Endothelial cell (in vitro differentiated cells): ENCODE measurements around the gene CHSY3. TPM values are rescaled to one million over a fixed set of nuclear protein-coding genes. Genes with fewer than 3 reads are reported as not detected.

Experiments
- DNase-seq: peaks from one replicate; pipeline ENCODE4 v3.0.0; 2021; ENCODE audit warnings: low spot score
- H3K27ac Mint-ChIP-seq: one replicate; pipeline ENCODE4 v1.8.0; 2021; ENCODE audit warnings: mixed read lengths, inconsistent platforms; ENCODE audit not compliant: unreplicated experiment
- H3K27me3 Mint-ChIP-seq: one replicate; pipeline ENCODE4 v1.8.0; 2021; ENCODE audit warnings: mild to moderate bottlenecking, moderate library complexity, mixed read lengths, inconsistent platforms; ENCODE audit not compliant: unreplicated experiment
- H3K36me3 Mint-ChIP-seq: one replicate; pipeline ENCODE4 v1.8.0; 2021; ENCODE audit warnings: mild to moderate bottlenecking, low read depth, mixed read lengths, inconsistent platforms; ENCODE audit not compliant: unreplicated experiment
- H3K4me1 Mint-ChIP-seq: one replicate; pipeline ENCODE4 v1.8.0; 2021; ENCODE audit warnings: mild to moderate bottlenecking, mixed read lengths, inconsistent platforms; ENCODE audit not compliant: unreplicated experiment
- H3K4me3 Mint-ChIP-seq: one replicate; pipeline ENCODE4 v1.8.0; 2021; ENCODE audit warnings: mild to moderate bottlenecking, mixed read lengths, inconsistent platforms; ENCODE audit not compliant: unreplicated experiment
- H3K9me3 Mint-ChIP-seq: one replicate; pipeline ENCODE4 v1.8.0; 2021; ENCODE audit warnings: mixed read lengths, inconsistent platforms; ENCODE audit not compliant: unreplicated experiment
- total RNA-seq: library from RNA; stranded (reverse); fragmentation: NEBNext Ultra II Directional; extraction: Animal tissue kit (Norgen Biotek cat#: 25700); gene quantifications from one replicate; pipeline ENCODE4 v1.2.1, GENCODE V29; 2021; ENCODE audit not compliant: unreplicated experiment
- TF ChIP-seq, protein P1 (sequence below): fragments of 200-600 bp; sonication (generic); IDR thresholded peaks from one replicate; pipeline ENCODE4 v1.5.0; 2021; ENCODE audit warnings: antibody characterized with exemption; ENCODE audit not compliant: unreplicated experiment

CHSY3 gene
- total RNA-seq, 1 donor from 2014 or later, result 21.2 TPM

DNA sequence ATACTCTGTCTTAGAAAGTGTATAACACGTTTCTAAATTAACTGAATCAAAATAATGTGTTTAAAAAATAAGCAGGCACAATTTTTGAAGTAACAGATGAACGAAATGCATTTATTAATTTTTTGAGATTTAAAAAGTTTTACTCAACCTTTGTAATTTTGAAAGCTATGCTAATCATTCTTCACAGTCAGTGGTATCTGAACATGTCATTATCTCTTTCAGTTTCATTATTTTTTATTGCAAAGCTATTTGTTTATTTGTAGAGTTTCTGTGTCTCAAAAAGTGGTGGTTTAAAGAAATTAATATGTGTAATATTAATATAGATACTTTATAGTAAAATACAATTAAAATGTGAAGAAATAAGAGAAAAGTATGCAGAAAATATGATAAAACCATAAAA lies 11.2 kb downstream of the CHSY3 start:
- Mint-ChIP-seq H3K36me3 (peaks cover 17% of the 10 kb centered on the region), H3K4me3 (no peak overlapping the region), H3K9me3 (no peaks in the 10 kb centered on the region), H3K27me3 (no peaks in the 10 kb centered on the region), H3K4me1 (peaks cover 24% of the 10 kb centered on the region), H3K27ac (peak overlapping the region; percentile 92)
- no peak for DNase-seq
- TF ChIP-seq, protein P1, sequence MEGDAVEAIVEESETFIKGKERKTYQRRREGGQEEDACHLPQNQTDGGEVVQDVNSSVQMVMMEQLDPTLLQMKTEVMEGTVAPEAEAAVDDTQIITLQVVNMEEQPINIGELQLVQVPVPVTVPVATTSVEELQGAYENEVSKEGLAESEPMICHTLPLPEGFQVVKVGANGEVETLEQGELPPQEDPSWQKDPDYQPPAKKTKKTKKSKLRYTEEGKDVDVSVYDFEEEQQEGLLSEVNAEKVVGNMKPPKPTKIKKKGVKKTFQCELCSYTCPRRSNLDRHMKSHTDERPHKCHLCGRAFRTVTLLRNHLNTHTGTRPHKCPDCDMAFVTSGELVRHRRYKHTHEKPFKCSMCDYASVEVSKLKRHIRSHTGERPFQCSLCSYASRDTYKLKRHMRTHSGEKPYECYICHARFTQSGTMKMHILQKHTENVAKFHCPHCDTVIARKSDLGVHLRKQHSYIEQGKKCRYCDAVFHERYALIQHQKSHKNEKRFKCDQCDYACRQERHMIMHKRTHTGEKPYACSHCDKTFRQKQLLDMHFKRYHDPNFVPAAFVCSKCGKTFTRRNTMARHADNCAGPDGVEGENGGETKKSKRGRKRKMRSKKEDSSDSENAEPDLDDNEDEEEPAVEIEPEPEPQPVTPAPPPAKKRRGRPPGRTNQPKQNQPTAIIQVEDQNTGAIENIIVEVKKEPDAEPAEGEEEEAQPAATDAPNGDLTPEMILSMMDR, result no peak

DNA sequence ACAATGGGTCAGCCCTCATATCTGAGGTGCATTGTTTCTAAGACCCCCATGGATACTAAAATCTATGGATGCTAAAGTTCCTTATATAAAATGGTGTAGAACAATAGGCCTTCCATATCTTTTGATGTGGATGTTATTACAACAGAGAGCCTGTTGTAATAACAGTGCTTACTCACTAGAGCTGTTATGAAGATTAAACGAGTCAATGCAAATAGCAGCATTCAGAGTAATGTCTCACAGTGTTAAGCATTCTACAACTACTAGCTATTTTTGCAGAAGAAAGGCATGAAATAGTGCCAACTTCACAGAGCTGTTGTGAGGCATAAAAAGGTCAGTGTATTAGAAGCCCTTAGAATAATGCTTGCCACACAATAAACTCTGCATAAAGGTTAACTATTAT lies 13.0 kb downstream of the CHSY3 start:
- no peak overlapping the region for H3K4me3 Mint-ChIP-seq
- H3K36me3 Mint-ChIP-seq, result peaks cover 18% of the 10 kb centered on the region
- no peaks in the 10 kb centered on the region for H3K27me3 Mint-ChIP-seq
- no peak overlapping the region for H3K27ac Mint-ChIP-seq
- H3K9me3 Mint-ChIP-seq, result no peaks in the 10 kb centered on the region
- no peak for DNase-seq
- peaks cover 24% of the 10 kb centered on the region for H3K4me1 Mint-ChIP-seq
- TF ChIP-seq, protein P1, result no peak

DNA sequence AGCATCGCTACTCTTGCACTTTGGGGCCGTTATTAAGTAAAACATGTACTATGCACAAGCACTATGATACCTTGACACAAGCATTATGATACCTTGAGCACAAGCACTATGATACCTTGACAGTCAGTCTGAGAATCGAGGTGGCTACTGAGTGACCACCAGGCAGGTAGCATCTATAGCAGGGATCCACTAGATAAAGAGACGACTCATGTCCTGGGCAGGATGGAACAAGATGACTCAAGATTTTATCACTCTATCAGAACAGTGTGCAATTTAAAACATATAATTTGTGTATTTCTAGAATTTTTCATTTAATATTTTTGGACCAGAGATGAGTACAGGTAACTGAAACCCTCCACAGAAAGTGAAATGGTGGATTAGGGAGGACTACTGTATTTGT lies 16.9 kb downstream of the CHSY3 start:
- no peaks in the 10 kb centered on the region for H3K27me3 Mint-ChIP-seq
- H3K9me3 Mint-ChIP-seq, result no peaks in the 10 kb centered on the region
- no peak overlapping the region for H3K4me3 Mint-ChIP-seq
- H3K27ac Mint-ChIP-seq, result no peak overlapping the region
- H3K36me3 Mint-ChIP-seq, result peaks cover 15% of the 10 kb centered on the region
- no peaks in the 10 kb centered on the region for H3K4me1 Mint-ChIP-seq
- no peak for DNase-seq
- TF ChIP-seq, protein P1, result no peak

DNA sequence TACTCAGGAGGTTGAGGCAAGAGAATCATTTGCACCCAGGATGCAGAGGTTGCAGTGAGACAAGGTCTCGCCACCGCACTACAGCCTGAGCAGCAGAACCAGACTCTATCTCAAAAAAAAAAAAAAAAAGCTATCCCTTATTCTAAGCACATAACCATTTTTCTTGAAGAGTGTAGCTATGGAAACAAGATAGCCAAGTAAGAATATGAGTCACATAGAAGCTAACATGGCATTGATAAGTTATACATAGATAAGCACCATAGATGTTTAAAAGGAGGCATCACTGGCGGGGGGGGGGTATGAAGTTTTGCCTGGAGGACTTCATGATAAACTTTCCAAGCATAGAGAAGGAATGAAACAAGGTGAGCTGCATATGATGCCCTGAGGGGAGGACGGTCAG lies 26.0 kb downstream of the CHSY3 start:
- Mint-ChIP-seq H3K9me3 (no peaks in the 10 kb centered on the region), H3K27ac (no peak overlapping the region), H3K4me3 (no peak overlapping the region), H3K4me1 (no peaks in the 10 kb centered on the region), H3K27me3 (peaks cover 1% of the 10 kb centered on the region), H3K36me3 (no peaks in the 10 kb centered on the region)
- TF ChIP-seq, protein P1, result no peak
- DNase-seq, result no peak

DNA sequence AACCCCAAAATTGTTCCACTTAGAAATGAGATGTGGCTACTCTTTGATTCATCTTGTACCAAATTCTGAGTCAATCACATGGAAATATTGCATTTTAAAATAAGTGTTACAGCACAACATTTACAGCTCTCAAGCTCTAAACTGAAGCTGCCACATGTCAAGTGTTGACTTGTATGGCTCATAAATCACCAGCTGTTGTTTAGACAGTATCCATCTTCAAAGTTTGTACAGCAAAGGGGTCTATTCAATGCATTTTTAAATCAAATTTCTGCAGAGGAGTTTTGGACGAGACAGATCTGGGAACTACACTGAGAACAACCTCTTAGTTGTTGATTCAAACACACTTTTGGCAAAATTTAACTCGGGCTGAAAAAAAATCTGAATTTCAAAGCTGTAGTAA lies 31.4 kb downstream of the CHSY3 start:
- Mint-ChIP-seq H3K27me3 (peaks cover 6% of the 10 kb centered on the region), H3K27ac (no peak overlapping the region), H3K36me3 (peaks cover 25% of the 10 kb centered on the region), H3K9me3 (no peaks in the 10 kb centered on the region), H3K4me1 (no peaks in the 10 kb centered on the region), H3K4me3 (no peak overlapping the region)
- no peak for DNase-seq
- TF ChIP-seq, protein P1, result no peak
